BE2C (cell line): ENCODE measurements around the gene CNMD.

Source experiments
- DNase-seq: peaks from one replicate; pipeline ENCODE4 v3.0.0-alpha.2; 2020
- H3K27me3 ChIP-seq: fragments of 250-450 bp; sonication (Bioruptor Pico); 2 replicates; pipeline ENCODE4 v1.5.1; 2020; ENCODE audit warnings: mild to moderate bottlenecking
- H3K36me3 ChIP-seq: fragments of 250-450 bp; sonication (Bioruptor Pico); 2 replicates; pipeline ENCODE4 v1.5.1; 2020; ENCODE audit warnings: mild to moderate bottlenecking
- H3K4me1 ChIP-seq: fragments of 250-450 bp; sonication (Bioruptor Pico); 2 replicates; pipeline ENCODE4 v1.5.1; 2020
- H3K4me3 ChIP-seq: 2 replicates; pipeline ENCODE4 v1.5.1; 2011; ENCODE audit warnings: low read depth, low read length
- H3K9me3 ChIP-seq: fragments of 250-450 bp; sonication (Bioruptor Pico); 2 replicates; pipeline ENCODE4 v1.5.1; 2020
- TF ChIP-seq, protein P1 (sequence below): IDR thresholded peaks from 2 replicates; pipeline ENCODE4 v1.5.1; 2012; ENCODE audit warnings: mild to moderate bottlenecking, low read depth, low read length

Gene CNMD

DNA sequence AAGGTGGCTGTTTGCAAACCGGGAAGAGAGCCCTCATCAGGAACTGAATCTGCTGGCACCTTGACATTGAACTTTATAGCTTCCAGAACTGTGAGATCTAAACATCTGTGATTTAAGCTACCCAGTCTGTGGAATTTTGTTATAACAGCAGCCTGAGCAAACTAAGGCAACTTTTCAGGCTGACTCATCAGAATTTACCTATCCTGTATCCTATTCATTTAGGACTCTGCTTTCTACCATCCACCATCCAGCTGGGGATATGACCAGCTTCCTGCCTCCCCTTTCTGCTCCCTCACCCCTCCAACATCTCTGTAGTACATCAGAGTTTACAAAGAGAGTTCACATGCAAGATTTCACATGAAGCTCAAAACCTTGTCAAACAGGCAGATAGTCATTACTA is 11.1 kb upstream of the CNMD start:
- H3K4me1 ChIP-seq = no peaks in the 10 kb centered on the region
- no peak overlapping the region for H3K4me3 ChIP-seq
- H3K9me3 ChIP-seq = no peaks in the 10 kb centered on the region
- TF ChIP-seq, protein P1, sequence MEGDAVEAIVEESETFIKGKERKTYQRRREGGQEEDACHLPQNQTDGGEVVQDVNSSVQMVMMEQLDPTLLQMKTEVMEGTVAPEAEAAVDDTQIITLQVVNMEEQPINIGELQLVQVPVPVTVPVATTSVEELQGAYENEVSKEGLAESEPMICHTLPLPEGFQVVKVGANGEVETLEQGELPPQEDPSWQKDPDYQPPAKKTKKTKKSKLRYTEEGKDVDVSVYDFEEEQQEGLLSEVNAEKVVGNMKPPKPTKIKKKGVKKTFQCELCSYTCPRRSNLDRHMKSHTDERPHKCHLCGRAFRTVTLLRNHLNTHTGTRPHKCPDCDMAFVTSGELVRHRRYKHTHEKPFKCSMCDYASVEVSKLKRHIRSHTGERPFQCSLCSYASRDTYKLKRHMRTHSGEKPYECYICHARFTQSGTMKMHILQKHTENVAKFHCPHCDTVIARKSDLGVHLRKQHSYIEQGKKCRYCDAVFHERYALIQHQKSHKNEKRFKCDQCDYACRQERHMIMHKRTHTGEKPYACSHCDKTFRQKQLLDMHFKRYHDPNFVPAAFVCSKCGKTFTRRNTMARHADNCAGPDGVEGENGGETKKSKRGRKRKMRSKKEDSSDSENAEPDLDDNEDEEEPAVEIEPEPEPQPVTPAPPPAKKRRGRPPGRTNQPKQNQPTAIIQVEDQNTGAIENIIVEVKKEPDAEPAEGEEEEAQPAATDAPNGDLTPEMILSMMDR = no peak
- no peak for DNase-seq
- H3K27me3 ChIP-seq = no peaks in the 10 kb centered on the region
- H3K36me3 ChIP-seq = no peaks in the 10 kb centered on the region

DNA sequence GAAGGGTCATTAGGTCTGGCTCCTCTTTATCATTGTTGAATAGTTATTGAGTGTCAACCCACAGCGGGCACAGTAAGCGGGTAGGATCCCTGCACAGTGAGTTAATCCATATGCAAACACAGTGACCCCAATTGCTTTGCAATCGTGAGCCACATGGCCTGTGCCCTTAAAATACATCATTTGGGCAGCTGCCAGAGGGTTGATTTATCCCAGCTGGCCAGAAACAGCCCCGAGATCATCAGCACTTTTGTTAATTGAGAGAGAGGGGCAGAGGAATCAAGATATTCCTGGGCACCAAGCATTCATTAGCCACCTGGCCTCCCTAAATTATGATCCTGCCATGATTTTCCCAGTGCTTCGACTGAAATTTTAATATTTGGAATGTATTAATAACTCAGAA is 9.8 kb upstream of the CNMD start:
- Histone ChIP-seq H3K4me3 (no peak overlapping the region), H3K4me1 (no peaks in the 10 kb centered on the region), H3K27me3 (no peaks in the 10 kb centered on the region), H3K9me3 (no peaks in the 10 kb centered on the region), H3K36me3 (no peaks in the 10 kb centered on the region)
- TF ChIP-seq, protein P1 = no peak
- no peak for DNase-seq

- TF ChIP-seq, protein P1 = no peak
- no peak overlapping the region for H3K4me3 ChIP-seq
- H3K27me3 ChIP-seq = no peaks in the 10 kb centered on the region
- no peaks in the 10 kb centered on the region for H3K36me3 ChIP-seq
- no peaks in the 10 kb centered on the region for H3K9me3 ChIP-seq
- no peaks in the 10 kb centered on the region for H3K4me1 ChIP-seq
- DNase-seq = no peak
Observed at GRCh38 chr13:52746141-52746540, 6.5 kb upstream of the CNMD start.

DNA sequence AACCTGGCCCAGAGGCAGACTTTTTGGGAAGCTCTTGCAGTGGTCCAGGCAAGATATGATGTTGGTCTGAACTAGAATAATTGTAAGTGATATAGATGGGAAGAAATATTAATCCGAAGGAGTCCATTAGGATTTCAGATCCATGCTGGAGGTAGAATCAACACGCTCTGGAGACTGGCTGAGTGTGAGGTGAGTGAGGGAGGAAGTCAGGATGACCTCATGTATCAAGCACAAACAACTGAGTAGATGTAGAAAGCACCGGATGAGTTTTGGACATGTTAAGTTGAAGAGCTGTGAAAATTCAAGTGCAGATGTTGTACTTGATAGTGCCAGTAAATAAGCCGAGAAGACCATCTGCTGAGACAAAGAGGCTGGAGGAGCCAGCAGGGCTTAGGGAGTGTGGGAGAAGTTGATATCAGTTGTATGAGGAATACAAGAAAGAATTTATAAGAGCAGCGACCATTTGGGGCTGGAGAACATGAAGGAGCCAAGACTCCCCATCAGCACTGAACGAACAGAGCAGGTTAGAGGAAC is 5.3 kb upstream of the CNMD start:
- H3K9me3 ChIP-seq = no peaks in the 10 kb centered on the region
- no peak for DNase-seq
- H3K36me3 ChIP-seq = no peaks in the 10 kb centered on the region
- no peaks in the 10 kb centered on the region for H3K4me1 ChIP-seq
- no peak overlapping the region for H3K4me3 ChIP-seq
- TF ChIP-seq, protein P1 = no peak
- no peaks in the 10 kb centered on the region for H3K27me3 ChIP-seq

GRCh38 chr13:52743988-52744387 is 4.4 kb upstream of the CNMD start:
- no peaks in the 10 kb centered on the region for H3K4me1 ChIP-seq
- no peaks in the 10 kb centered on the region for H3K27me3 ChIP-seq
- no peak for DNase-seq
- TF ChIP-seq, protein P1 = 0 out of 2 replicates have a peak, but pooled peaks have one; percentile 5
- H3K4me3 ChIP-seq = no peak overlapping the region
- H3K36me3 ChIP-seq = no peaks in the 10 kb centered on the region
- no peaks in the 10 kb centered on the region for H3K9me3 ChIP-seq

- Histone ChIP-seq H3K27me3 (0 out of 2 replicates have a peak, but pooled peaks cover under 1% of the 10 kb centered on the region), H3K9me3 (no peaks in the 10 kb centered on the region), H3K4me1 (no peaks in the 10 kb centered on the region), H3K4me3 (no peak overlapping the region), H3K36me3 (no peaks in the 10 kb centered on the region)
- TF ChIP-seq, protein P1 = no peak
- DNase-seq = no peak
Observed at GRCh38 chr13:52743569-52743968, 3.9 kb upstream of the CNMD start.
